Natural killer cell (primary cell): Measurements from ENCODE around the gene PMCH. TPM values are rescaled to one million over a fixed set of nuclear protein-coding genes. Genes with fewer than 3 reads are reported as not detected.

Experiments
- ATAC-seq, 3 donors: fragments of 150-1000 bp in 2 of 3; fragments of 200-7000 bp in 1 of 3; cut with Tn5 transposase; 1 replicate in 1 of 3; 2 replicates in 2 of 3; pipeline ENCODE4 v1.10.0; 2021; ENCODE audit warnings: mild to moderate bottlenecking in 2 of 3, moderate library complexity in 2 of 3
- DNase-seq, 2 donors: peaks; one replicate each; pipeline versions ENCODE4 v3.0.0 to v3.0.0-alpha.2; 2013 to 2021; ENCODE audit warnings: mixed read lengths in 1 of 2
- H3K27ac ChIP-seq: one replicate; pipeline ENCODE4 v1.5.1; 2013; ENCODE audit warnings: mild to moderate bottlenecking, low read length
- H3K27me3 ChIP-seq: one replicate; pipeline ENCODE4 v1.6.1; 2013; ENCODE audit warnings: low read length; ENCODE audit not compliant: control insufficient read depth, insufficient read depth
- H3K36me3 ChIP-seq: one replicate; pipeline ENCODE4 v1.6.1; 2013; ENCODE audit warnings: low read length; ENCODE audit not compliant: control insufficient read depth, insufficient read depth
- H3K4me1 ChIP-seq: one replicate; pipeline ENCODE4 v1.6.1; 2013; ENCODE audit warnings: low read length; ENCODE audit not compliant: control insufficient read depth, insufficient read depth
- H3K4me3 ChIP-seq: one replicate; pipeline ENCODE4 v1.5.1; 2013; ENCODE audit warnings: low read length
- H3K9me3 ChIP-seq: one replicate; pipeline ENCODE4 v1.6.1; 2013; ENCODE audit warnings: low read length; ENCODE audit not compliant: control insufficient read depth, insufficient read depth
- H3K27ac Mint-ChIP-seq, 2 donors: one replicate each; pipeline ENCODE4 v1.8.0; 2022; ENCODE audit warnings: mild to moderate bottlenecking in 2 of 2, mixed read lengths in 2 of 2, moderate library complexity in 1 of 2
- H3K27me3 Mint-ChIP-seq, 2 donors: one replicate each; pipeline ENCODE4 v1.8.0; 2022; ENCODE audit warnings: low read depth in 2 of 2, mixed read lengths in 2 of 2
- H3K36me3 Mint-ChIP-seq: one replicate; pipeline ENCODE4 v1.8.0; 2022; ENCODE audit warnings: mixed read lengths
- H3K4me1 Mint-ChIP-seq, 2 donors: one replicate each; pipeline ENCODE4 v1.8.0; 2022; ENCODE audit warnings: mixed read lengths in 2 of 2
- H3K4me3 Mint-ChIP-seq: one replicate; pipeline ENCODE4 v1.8.0; 2022; ENCODE audit warnings: mild to moderate bottlenecking, moderate library complexity, mixed read lengths
- H3K9me3 Mint-ChIP-seq, 2 donors: one replicate each; pipeline ENCODE4 v1.8.0; 2022; ENCODE audit warnings: mixed read lengths in 2 of 2
- WGBS: methylation state at CpG from one replicate; pipeline ENCODE4 v1.1.7; 2013; ENCODE audit warnings: missing lambda C conversion rate; ENCODE audit not compliant: insufficient coverage; 5-methylcytosine and 5-hydroxymethylcytosine counted together
- intact Hi-C: fragments of 100-400 bp; cut with micrococcal nuclease; formaldehyde crosslinking; loops from one replicate; pipeline ENCODE4 v1.14.2; 2022
- total RNA-seq, 4 donors: library from RNA; stranded (reverse); fragments of 120-200 nt in 1 of 4; gene quantifications; one replicate each; pipeline versions ENCODE4 v1.2.3 to v1.2.4, GENCODE V29; 2013 to 2022
- TF ChIP-seq, protein P1 (sequence below): fragments of 200-600 bp; IDR thresholded peaks from one replicate; pipeline ENCODE4 v1.8.0; 2022; ENCODE audit warnings: antibody characterized with exemption

Gene PMCH
- total RNA-seq, 3 donors from 2014 or later (not counting 1 experiment from before 2014, with no cell fraction given), result not detected

GRCh38 chr12:102232036-102232435 lies 34.4 kb upstream of the PMCH start:
- peaks cover 0 to 11% of the 10 kb centered on the region in 2 donors for H3K27me3 Mint-ChIP-seq
- no peaks in the 10 kb centered on the region for H3K9me3 Mint-ChIP-seq
- H3K4me3 Mint-ChIP-seq, result no peak overlapping the region

GRCh38 chr12:102227954-102228353 lies 30.3 kb upstream of the PMCH start:
- H3K4me1 ChIP-seq, result no peaks in the 10 kb centered on the region
- H3K27me3 Mint-ChIP-seq, result peaks cover 0 to 8% of the 10 kb centered on the region in 2 donors
- H3K36me3 Mint-ChIP-seq, result no peaks in the 10 kb centered on the region
- no peaks in the 10 kb centered on the region for H3K9me3 ChIP-seq
- H3K36me3 ChIP-seq, result no peaks in the 10 kb centered on the region
- no peaks in the 10 kb centered on the region for H3K9me3 Mint-ChIP-seq
- TF ChIP-seq, protein P1, sequence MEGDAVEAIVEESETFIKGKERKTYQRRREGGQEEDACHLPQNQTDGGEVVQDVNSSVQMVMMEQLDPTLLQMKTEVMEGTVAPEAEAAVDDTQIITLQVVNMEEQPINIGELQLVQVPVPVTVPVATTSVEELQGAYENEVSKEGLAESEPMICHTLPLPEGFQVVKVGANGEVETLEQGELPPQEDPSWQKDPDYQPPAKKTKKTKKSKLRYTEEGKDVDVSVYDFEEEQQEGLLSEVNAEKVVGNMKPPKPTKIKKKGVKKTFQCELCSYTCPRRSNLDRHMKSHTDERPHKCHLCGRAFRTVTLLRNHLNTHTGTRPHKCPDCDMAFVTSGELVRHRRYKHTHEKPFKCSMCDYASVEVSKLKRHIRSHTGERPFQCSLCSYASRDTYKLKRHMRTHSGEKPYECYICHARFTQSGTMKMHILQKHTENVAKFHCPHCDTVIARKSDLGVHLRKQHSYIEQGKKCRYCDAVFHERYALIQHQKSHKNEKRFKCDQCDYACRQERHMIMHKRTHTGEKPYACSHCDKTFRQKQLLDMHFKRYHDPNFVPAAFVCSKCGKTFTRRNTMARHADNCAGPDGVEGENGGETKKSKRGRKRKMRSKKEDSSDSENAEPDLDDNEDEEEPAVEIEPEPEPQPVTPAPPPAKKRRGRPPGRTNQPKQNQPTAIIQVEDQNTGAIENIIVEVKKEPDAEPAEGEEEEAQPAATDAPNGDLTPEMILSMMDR, result no peak
- 89% methylated on average over 4 of the region's 5 CpGs for WGBS
- H3K27me3 ChIP-seq, result no peaks in the 10 kb centered on the region
- no peak for ATAC-seq
- no peak overlapping the region for H3K4me3 ChIP-seq
- no peak for DNase-seq
- H3K4me3 Mint-ChIP-seq, result no peak overlapping the region
- H3K27ac Mint-ChIP-seq, result no peak overlapping the region
- no peak overlapping the region for H3K27ac ChIP-seq
- intact Hi-C loops, result no loop called here
- H3K4me1 Mint-ChIP-seq, result no peaks in the 10 kb centered on the region

More at GRCh38 chr12:102232036-102232435, 34.4 kb upstream of the PMCH start:
- H3K36me3 Mint-ChIP-seq, result no peaks in the 10 kb centered on the region
- no peaks in the 10 kb centered on the region for H3K4me1 Mint-ChIP-seq
- TF ChIP-seq, protein P1, result no peak
- Histone ChIP-seq H3K27ac (no peak overlapping the region), H3K9me3 (no peaks in the 10 kb centered on the region), H3K36me3 (no peaks in the 10 kb centered on the region), H3K27me3 (no peaks in the 10 kb centered on the region), H3K4me1 (no peaks in the 10 kb centered on the region), H3K4me3 (no peak overlapping the region)
- DNase-seq, result no peak
- ATAC-seq, result no peak
- intact Hi-C loops, result no loop called here
- no peak overlapping the region for H3K27ac Mint-ChIP-seq

DNA sequence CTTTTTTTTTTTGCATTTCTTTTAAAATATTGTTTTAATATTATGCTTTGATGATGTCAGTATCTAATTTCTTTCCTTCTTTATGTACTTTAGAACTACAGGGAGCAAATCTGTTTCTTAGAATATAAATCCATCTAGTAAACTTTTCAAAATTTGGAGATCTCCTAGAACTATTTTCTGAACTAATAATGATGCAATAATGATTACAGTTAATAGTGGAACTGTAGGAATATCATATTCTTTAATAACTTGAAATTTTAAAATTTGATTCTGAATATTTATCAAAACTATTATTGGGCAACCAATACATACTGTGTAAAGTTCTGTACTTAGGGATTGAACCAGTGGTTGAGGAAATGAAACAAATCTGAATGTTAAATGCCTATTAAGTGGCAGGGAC lies 23.1 kb upstream of the PMCH start:
- Mint-ChIP-seq H3K27me3 (no peaks in the 10 kb centered on the region), H3K4me1 (no peaks in the 10 kb centered on the region), H3K27ac (no peak overlapping the region), H3K36me3 (no peaks in the 10 kb centered on the region), H3K9me3 (peaks cover 0 to 2% of the 10 kb centered on the region in 2 donors), H3K4me3 (no peak overlapping the region)
- H3K4me1 ChIP-seq, result no peaks in the 10 kb centered on the region
- H3K4me3 ChIP-seq, result no peak overlapping the region
- ATAC-seq (no peak), DNase-seq (no peak)
- H3K27me3 ChIP-seq, result no peaks in the 10 kb centered on the region
- H3K27ac ChIP-seq, result no peak overlapping the region
- H3K36me3 ChIP-seq, result no peaks in the 10 kb centered on the region
- intact Hi-C loops, result no loop called here
- TF ChIP-seq, protein P1, result no peak
- H3K9me3 ChIP-seq, result no peaks in the 10 kb centered on the region

- Mint-ChIP-seq H3K27me3 (no peaks in the 10 kb centered on the region), H3K9me3 (peaks cover 4 to 5% of the 10 kb centered on the region in 2 donors), H3K36me3 (no peaks in the 10 kb centered on the region), H3K27ac (no peak overlapping the region), H3K4me1 (no peaks in the 10 kb centered on the region), H3K4me3 (no peak overlapping the region)
- Histone ChIP-seq H3K27ac (no peak overlapping the region), H3K27me3 (no peaks in the 10 kb centered on the region), H3K4me3 (no peak overlapping the region), H3K36me3 (no peaks in the 10 kb centered on the region), H3K9me3 (no peaks in the 10 kb centered on the region), H3K4me1 (no peaks in the 10 kb centered on the region)
- no peak for DNase-seq
- WGBS, result 88% methylated on average over 4 of the region's 5 CpGs
- intact Hi-C loops, result no loop called here
- TF ChIP-seq, protein P1, result no peak
- no peak for ATAC-seq
Observed at GRCh38 chr12:102215992-102216691, 18.5 kb upstream of the PMCH start.
